ENCODE results near the gene SSX2IP.
"Not testable (repeated sequence)": the region's sequence is repeated elsewhere in the genome, so short reads cannot be mapped to it uniquely, and the experiment has no call there.

SSX2IP gene

GRCh38 chr1:84613026-84613425 lies 77.2 kb downstream of the SSX2IP start:
- DNase-seq = no peak

GRCh38 chr1:84611796-84612195 lies 78.5 kb downstream of the SSX2IP start:
- peak in 1 of 2 donors; percentile 4 for DNase-seq

- DNase-seq = no peak
These were observed 79.2 kb downstream of the SSX2IP start for GRCh38 chr1:84611091-84611490.

GRCh38 chr1:84606977-84607376 lies 83.3 kb downstream of the SSX2IP start:
- no peak for DNase-seq

- no peak for DNase-seq
These were observed 85.1 kb downstream of the SSX2IP start for GRCh38 chr1:84605157-84605556.

- DNase-seq = no peak
These were observed 86.1 kb downstream of the SSX2IP start for GRCh38 chr1:84603941-84604830.

- DNase-seq = no peak
These were observed 87.0 kb downstream of the SSX2IP start for GRCh38 chr1:84603223-84603622.

GRCh38 chr1:84600796-84601195 lies 89.5 kb downstream of the SSX2IP start:
- DNase-seq = no peak

- DNase-seq = no peak
These were observed 91.2 kb downstream of the SSX2IP start for GRCh38 chr1:84598846-84599741.

- DNase-seq = no peak
These were observed 91.8 kb downstream of the SSX2IP start for GRCh38 chr1:84598418-84598817.

GRCh38 chr1:84597011-84597410 lies 93.2 kb downstream of the SSX2IP start:
- DNase-seq = no peak

- not testable (repeated sequence) for DNase-seq
These were observed 95.3 kb downstream of the SSX2IP start for GRCh38 chr1:84594959-84595358.

Measured in CD4-positive, alpha-beta T cell treated with Interleukin-4 for 1 hour (primary cell).